Endothelial cell (in vitro differentiated cells): ENCODE data around the gene CALN1. TPM values are rescaled to one million over a fixed set of nuclear protein-coding genes. Genes with fewer than 3 reads are reported as not detected.

Experiments
- DNase-seq: peaks from one replicate; pipeline ENCODE4 v3.0.0; 2021; ENCODE audit warnings: low spot score
- H3K27ac Mint-ChIP-seq: one replicate; pipeline ENCODE4 v1.8.0; 2021; ENCODE audit warnings: mixed read lengths, inconsistent platforms; ENCODE audit not compliant: unreplicated experiment
- H3K27me3 Mint-ChIP-seq: one replicate; pipeline ENCODE4 v1.8.0; 2021; ENCODE audit warnings: mild to moderate bottlenecking, moderate library complexity, mixed read lengths, inconsistent platforms; ENCODE audit not compliant: unreplicated experiment
- H3K36me3 Mint-ChIP-seq: one replicate; pipeline ENCODE4 v1.8.0; 2021; ENCODE audit warnings: mild to moderate bottlenecking, low read depth, mixed read lengths, inconsistent platforms; ENCODE audit not compliant: unreplicated experiment
- H3K4me1 Mint-ChIP-seq: one replicate; pipeline ENCODE4 v1.8.0; 2021; ENCODE audit warnings: mild to moderate bottlenecking, mixed read lengths, inconsistent platforms; ENCODE audit not compliant: unreplicated experiment
- H3K4me3 Mint-ChIP-seq: one replicate; pipeline ENCODE4 v1.8.0; 2021; ENCODE audit warnings: mild to moderate bottlenecking, mixed read lengths, inconsistent platforms; ENCODE audit not compliant: unreplicated experiment
- H3K9me3 Mint-ChIP-seq: one replicate; pipeline ENCODE4 v1.8.0; 2021; ENCODE audit warnings: mixed read lengths, inconsistent platforms; ENCODE audit not compliant: unreplicated experiment
- total RNA-seq: library from RNA; stranded (reverse); fragmentation: NEBNext Ultra II Directional; extraction: Animal tissue kit (Norgen Biotek cat#: 25700); gene quantifications from one replicate; pipeline ENCODE4 v1.2.1, GENCODE V29; 2021; ENCODE audit not compliant: unreplicated experiment
- TF ChIP-seq, protein P1 (sequence below): fragments of 200-600 bp; sonication (generic); IDR thresholded peaks from one replicate; pipeline ENCODE4 v1.5.0; 2021; ENCODE audit warnings: antibody characterized with exemption; ENCODE audit not compliant: unreplicated experiment

Gene CALN1
- total RNA-seq, 1 donor from 2014 or later = 1.4 TPM

- Mint-ChIP-seq H3K4me3 (no peak overlapping the region), H3K27me3 (peaks cover 1% of the 10 kb centered on the region), H3K4me1 (no peaks in the 10 kb centered on the region), H3K36me3 (no peaks in the 10 kb centered on the region), H3K9me3 (peaks cover 6% of the 10 kb centered on the region), H3K27ac (no peak overlapping the region)
- TF ChIP-seq, protein P1, sequence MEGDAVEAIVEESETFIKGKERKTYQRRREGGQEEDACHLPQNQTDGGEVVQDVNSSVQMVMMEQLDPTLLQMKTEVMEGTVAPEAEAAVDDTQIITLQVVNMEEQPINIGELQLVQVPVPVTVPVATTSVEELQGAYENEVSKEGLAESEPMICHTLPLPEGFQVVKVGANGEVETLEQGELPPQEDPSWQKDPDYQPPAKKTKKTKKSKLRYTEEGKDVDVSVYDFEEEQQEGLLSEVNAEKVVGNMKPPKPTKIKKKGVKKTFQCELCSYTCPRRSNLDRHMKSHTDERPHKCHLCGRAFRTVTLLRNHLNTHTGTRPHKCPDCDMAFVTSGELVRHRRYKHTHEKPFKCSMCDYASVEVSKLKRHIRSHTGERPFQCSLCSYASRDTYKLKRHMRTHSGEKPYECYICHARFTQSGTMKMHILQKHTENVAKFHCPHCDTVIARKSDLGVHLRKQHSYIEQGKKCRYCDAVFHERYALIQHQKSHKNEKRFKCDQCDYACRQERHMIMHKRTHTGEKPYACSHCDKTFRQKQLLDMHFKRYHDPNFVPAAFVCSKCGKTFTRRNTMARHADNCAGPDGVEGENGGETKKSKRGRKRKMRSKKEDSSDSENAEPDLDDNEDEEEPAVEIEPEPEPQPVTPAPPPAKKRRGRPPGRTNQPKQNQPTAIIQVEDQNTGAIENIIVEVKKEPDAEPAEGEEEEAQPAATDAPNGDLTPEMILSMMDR = no peak
- no peak for DNase-seq
Measured at GRCh38 chr7:72265071-72265904, 146.8 kb downstream of the CALN1 start.

DNA sequence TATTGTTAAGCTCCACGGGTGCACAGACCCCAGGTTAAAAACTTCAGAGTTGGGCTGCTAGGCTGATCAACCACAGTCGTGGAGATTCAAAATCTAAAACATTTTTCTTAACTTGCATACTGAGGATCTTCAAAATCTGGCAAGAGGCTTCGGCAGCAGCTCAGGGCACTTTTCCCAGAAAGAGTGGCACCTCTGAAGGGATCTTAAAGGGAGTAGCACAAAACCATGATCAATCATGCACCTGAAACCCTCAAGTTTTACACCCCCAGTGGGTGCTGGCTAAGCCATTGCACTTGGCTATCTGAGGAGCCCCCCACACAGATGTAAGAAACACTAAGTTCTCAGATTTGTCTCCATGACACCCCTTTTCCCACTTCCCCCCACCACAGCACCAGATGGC, 151.7 kb downstream of the CALN1 start:
- Mint-ChIP-seq H3K4me3 (no peak overlapping the region), H3K36me3 (no peaks in the 10 kb centered on the region)

GRCh38 chr7:72258074-72258473, 154.1 kb downstream of the CALN1 start:
- TF ChIP-seq, protein P1 = no peak
- no peaks in the 10 kb centered on the region for H3K36me3 Mint-ChIP-seq
- H3K4me3 Mint-ChIP-seq = no peak overlapping the region
- peaks cover 2% of the 10 kb centered on the region for H3K27me3 Mint-ChIP-seq
- peaks cover 4% of the 10 kb centered on the region for H3K9me3 Mint-ChIP-seq
- no peaks in the 10 kb centered on the region for H3K4me1 Mint-ChIP-seq
- no peak for DNase-seq
- no peak overlapping the region for H3K27ac Mint-ChIP-seq

More for the DNA sequence above, 151.7 kb downstream of the CALN1 start:
- H3K4me1 Mint-ChIP-seq = no peaks in the 10 kb centered on the region
- TF ChIP-seq, protein P1 = no peak
- H3K9me3 Mint-ChIP-seq = peaks cover 10% of the 10 kb centered on the region
- peaks cover 1% of the 10 kb centered on the region for H3K27me3 Mint-ChIP-seq
- no peak overlapping the region for H3K27ac Mint-ChIP-seq
- DNase-seq = no peak

DNA sequence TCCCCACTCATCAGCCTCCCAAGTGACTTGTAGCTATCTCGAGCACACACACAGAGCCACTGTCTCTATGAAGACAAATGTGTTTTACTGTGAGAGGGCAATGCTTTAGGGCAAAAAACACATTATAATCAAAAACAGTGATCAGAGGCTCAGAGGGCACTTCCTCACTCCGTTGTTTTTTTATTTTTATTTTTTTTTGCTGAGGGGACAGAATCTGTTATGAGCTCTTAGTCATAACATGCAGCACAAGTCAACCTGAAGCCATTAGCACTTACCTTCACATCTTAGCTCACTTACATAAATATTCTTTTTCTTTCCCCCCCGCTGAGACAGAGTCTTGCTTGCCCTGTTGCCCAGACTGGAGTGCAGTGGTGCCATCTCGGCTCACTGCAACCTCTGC, 157.7 kb downstream of the CALN1 start:
- H3K9me3 Mint-ChIP-seq = peaks cover 17% of the 10 kb centered on the region
- no peak overlapping the region for H3K4me3 Mint-ChIP-seq
- no peak overlapping the region for H3K27ac Mint-ChIP-seq
- TF ChIP-seq, protein P1 = no peak
- no peaks in the 10 kb centered on the region for H3K36me3 Mint-ChIP-seq
- DNase-seq = no peak
- H3K27me3 Mint-ChIP-seq = peaks cover 2% of the 10 kb centered on the region
- no peaks in the 10 kb centered on the region for H3K4me1 Mint-ChIP-seq

- no peak for DNase-seq
- peaks cover 1% of the 10 kb centered on the region for H3K27me3 Mint-ChIP-seq
- H3K36me3 Mint-ChIP-seq = peaks cover 5% of the 10 kb centered on the region
- H3K4me1 Mint-ChIP-seq = no peaks in the 10 kb centered on the region
- H3K27ac Mint-ChIP-seq = no peak overlapping the region
- no peak overlapping the region for H3K4me3 Mint-ChIP-seq
- peaks cover 20% of the 10 kb centered on the region for H3K9me3 Mint-ChIP-seq
- TF ChIP-seq, protein P1 = no peak
Measured at GRCh38 chr7:72249106-72249505, 163.0 kb downstream of the CALN1 start.
